Activated T-cell treated with anti-CD3 and anti-CD28 coated beads, Interleukin-2, amount 50 U/mL, for 72 hours (primary cell): ENCODE data around the gene NPRL2. TPM values are rescaled to one million over a fixed set of nuclear protein-coding genes. Genes with fewer than 3 reads are reported as not detected.

Experiments used
- ATAC-seq, 2 donors: fragments of 150-1000 bp; cut with Tn5 transposase; replicated peaks in 1 of 2; 2 replicates each; pipeline ENCODE4 v1.10.0; 2021; ENCODE audit warnings: moderate library complexity in 2 of 2, mild to moderate bottlenecking in 1 of 2
- DNase-seq, 2 donors: peaks; one replicate each; pipeline ENCODE4 v3.0.0; 2021 to 2022; ENCODE audit warnings: mixed read lengths in 1 of 2
- H3K27ac Mint-ChIP-seq: one replicate; pipeline ENCODE4 v1.8.0; 2022; ENCODE audit warnings: mild to moderate bottlenecking, moderate library complexity, mixed read lengths
- H3K27me3 Mint-ChIP-seq: one replicate; pipeline ENCODE4 v1.8.0; 2022; ENCODE audit warnings: low read depth, mixed read lengths
- H3K36me3 Mint-ChIP-seq, 2 donors: one replicate each; pipeline ENCODE4 v1.8.0; 2022; ENCODE audit warnings: mixed read lengths in 2 of 2, mild to moderate bottlenecking in 1 of 2; ENCODE audit not compliant: insufficient read depth in 2 of 2
- H3K4me1 Mint-ChIP-seq: one replicate; pipeline ENCODE4 v1.8.0; 2022; ENCODE audit warnings: low read depth, mixed read lengths
- H3K4me3 Mint-ChIP-seq, 2 donors: one replicate each; pipeline ENCODE4 v1.8.0; 2022; ENCODE audit warnings: mild to moderate bottlenecking in 2 of 2, mixed read lengths in 2 of 2, moderate library complexity in 2 of 2
- H3K9me3 Mint-ChIP-seq, 2 donors: one replicate each; pipeline ENCODE4 v1.8.0; 2022; ENCODE audit warnings: mixed read lengths in 2 of 2
- total RNA-seq, 2 donors: library from RNA; stranded (reverse); gene quantifications; one replicate each; pipeline ENCODE4 v1.2.3, GENCODE V29; 2022

NPRL2 gene
- total RNA-seq, 2 donors from 2014 or later, result 46.0 to 46.4 TPM

GRCh38 chr3:50324351-50325112 is 26.0 kb downstream of the NPRL2 start:
- DNase-seq, result peak; percentile 72 to 76

DNA sequence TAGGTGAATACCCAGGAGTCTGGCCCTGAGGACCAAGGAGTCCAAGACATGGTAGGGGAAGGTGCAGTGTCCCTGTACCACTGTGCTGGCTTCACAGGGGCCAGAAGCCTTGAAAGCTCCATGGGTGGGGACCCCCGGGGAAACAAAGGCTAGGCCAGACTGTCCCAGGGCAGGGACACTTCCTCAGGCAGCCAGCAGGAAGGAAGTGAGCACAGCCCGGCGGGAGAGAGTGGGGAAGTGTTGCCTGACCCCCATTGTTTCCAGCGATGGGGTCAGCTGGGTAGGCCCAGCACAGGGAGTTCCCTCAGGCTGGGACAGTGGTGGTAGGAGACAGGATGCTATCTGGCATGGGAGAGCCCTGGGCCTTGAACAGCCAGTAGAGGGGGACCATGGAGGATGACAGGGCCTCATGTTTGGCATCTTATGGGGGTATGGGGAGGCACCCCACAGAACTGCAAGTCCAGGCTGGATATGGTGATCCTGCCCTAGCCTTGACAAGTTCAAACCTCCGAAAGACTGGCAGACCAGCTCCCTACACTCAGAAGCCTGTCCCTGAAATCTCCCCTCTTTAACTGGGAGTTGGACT is 26.9 kb downstream of the NPRL2 start:
- Mint-ChIP-seq H3K4me3 (no peak overlapping the region), H3K27me3 (no peaks in the 10 kb centered on the region), H3K27ac (no peak overlapping the region), H3K4me1 (peaks cover 51% of the 10 kb centered on the region), H3K36me3 (no peaks in the 10 kb centered on the region), H3K9me3 (no peaks in the 10 kb centered on the region)
- ATAC-seq (no peak), DNase-seq (no peak)

More at GRCh38 chr3:50324351-50325112, 26.0 kb downstream of the NPRL2 start:
- no peaks in the 10 kb centered on the region for H3K27me3 Mint-ChIP-seq
- ATAC-seq, result peak; percentile 15 to 32
- no peaks in the 10 kb centered on the region for H3K36me3 Mint-ChIP-seq
- no peak overlapping the region for H3K27ac Mint-ChIP-seq
- no peaks in the 10 kb centered on the region for H3K9me3 Mint-ChIP-seq
- no peak overlapping the region for H3K4me3 Mint-ChIP-seq
- H3K4me1 Mint-ChIP-seq, result peaks cover 46% of the 10 kb centered on the region

GRCh38 chr3:50323092-50323600 is 27.4 kb downstream of the NPRL2 start:
- no peaks in the 10 kb centered on the region for H3K36me3 Mint-ChIP-seq
- DNase-seq, result no peak
- peaks cover 49% of the 10 kb centered on the region for H3K4me1 Mint-ChIP-seq
- no peaks in the 10 kb centered on the region for H3K9me3 Mint-ChIP-seq
- H3K4me3 Mint-ChIP-seq, result peak overlapping the region in 1 of 2 donors; percentile 37
- H3K27ac Mint-ChIP-seq, result no peak overlapping the region
- no peaks in the 10 kb centered on the region for H3K27me3 Mint-ChIP-seq
- no peak for ATAC-seq

GRCh38 chr3:50322386-50323091 is 28.0 kb downstream of the NPRL2 start, which contains the start of gene HYAL2:
Gene HYAL2, minus strand, starts transcription at chr3:50322745. Its CDS starts 2,256 bp downstream, at chr3:50320489.
- Mint-ChIP-seq H3K27ac (peak within 1 kb of the TSS; percentile 96), H3K27me3 (no peaks in the 10 kb centered on the region), H3K36me3 (no peaks in the 10 kb centered on the region), H3K4me1 (peaks cover 48% of the 10 kb centered on the region), H3K4me3 (peak within 1 kb of the TSS; percentile 82), H3K9me3 (no peaks in the 10 kb centered on the region)
- ATAC-seq, result no peak
- no peak for DNase-seq

GRCh38 chr3:50322115-50322385 is 28.5 kb downstream of the NPRL2 start:
- ATAC-seq (no peak), DNase-seq (no peak)
- H3K36me3 Mint-ChIP-seq, result no peaks in the 10 kb centered on the region
- H3K4me1 Mint-ChIP-seq, result peaks cover 48% of the 10 kb centered on the region
- H3K27ac Mint-ChIP-seq, result peak overlapping the region; percentile 96
- no peaks in the 10 kb centered on the region for H3K9me3 Mint-ChIP-seq
- H3K27me3 Mint-ChIP-seq, result no peaks in the 10 kb centered on the region
- H3K4me3 Mint-ChIP-seq, result peak overlapping the region; percentile 82

GRCh38 chr3:50321336-50322114 is 29.1 kb downstream of the NPRL2 start:
- ATAC-seq, result peak; percentile 82
- H3K36me3 Mint-ChIP-seq, result no peaks in the 10 kb centered on the region
- peak; percentile 88 for DNase-seq
- H3K27ac Mint-ChIP-seq, result peak overlapping the region; percentile 96
- peaks cover 48% of the 10 kb centered on the region for H3K4me1 Mint-ChIP-seq
- peak overlapping the region; percentile 82 for H3K4me3 Mint-ChIP-seq
- no peaks in the 10 kb centered on the region for H3K27me3 Mint-ChIP-seq
- H3K9me3 Mint-ChIP-seq, result no peaks in the 10 kb centered on the region

GRCh38 chr3:50320853-50321335 is 29.7 kb downstream of the NPRL2 start:
- Mint-ChIP-seq H3K27ac (peak overlapping the region; percentile 66), H3K9me3 (no peaks in the 10 kb centered on the region), H3K36me3 (no peaks in the 10 kb centered on the region), H3K4me3 (peak overlapping the region; percentile 77 to 90), H3K27me3 (no peaks in the 10 kb centered on the region), H3K4me1 (peaks cover 47% of the 10 kb centered on the region)
- ATAC-seq (peak; percentile 58 to 61), DNase-seq (peak; percentile 66 to 68)

DNA sequence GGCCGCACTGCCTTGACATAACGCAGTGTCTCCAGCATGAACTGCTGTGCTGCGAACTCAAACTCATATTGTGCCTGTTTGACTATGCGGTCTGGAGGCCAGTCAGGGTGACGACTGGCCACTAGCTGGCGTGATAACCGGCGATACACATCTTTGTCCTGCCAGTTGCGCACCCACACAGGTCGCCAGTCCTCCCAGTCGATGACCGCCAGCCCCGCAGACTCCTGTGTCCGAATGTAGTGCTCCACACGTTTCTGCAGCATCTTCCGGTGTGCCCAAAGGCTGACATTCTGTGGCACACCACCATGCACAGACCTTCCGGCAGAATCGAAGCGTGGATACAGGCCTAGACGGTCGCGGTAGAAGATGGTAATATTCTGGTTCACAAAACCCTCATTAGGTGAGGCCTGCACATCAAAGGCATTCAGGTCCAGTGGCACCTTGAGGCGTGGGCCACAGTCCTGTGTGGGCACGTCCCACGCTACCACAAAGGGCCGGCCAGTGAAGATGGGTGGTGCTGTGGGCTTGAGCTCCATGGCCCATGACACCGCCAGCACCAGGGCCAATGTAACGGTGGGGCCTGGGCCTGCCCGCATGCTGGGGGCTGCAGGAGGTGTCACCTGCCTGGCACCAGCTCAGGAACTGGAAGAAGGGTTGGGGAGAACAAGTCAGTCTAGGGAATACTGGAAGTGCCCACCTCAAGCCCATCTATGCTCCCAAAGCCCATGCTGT is 30.5 kb downstream of the NPRL2 start:
- no peaks in the 10 kb centered on the region for H3K36me3 Mint-ChIP-seq
- no peaks in the 10 kb centered on the region for H3K27me3 Mint-ChIP-seq
- H3K27ac Mint-ChIP-seq, result no peak overlapping the region
- DNase-seq (no peak), ATAC-seq (no peak)
- H3K4me3 Mint-ChIP-seq, result peak overlapping the region; percentile 77 to 90
- H3K4me1 Mint-ChIP-seq, result peaks cover 41% of the 10 kb centered on the region
- H3K9me3 Mint-ChIP-seq, result no peaks in the 10 kb centered on the region

DNA sequence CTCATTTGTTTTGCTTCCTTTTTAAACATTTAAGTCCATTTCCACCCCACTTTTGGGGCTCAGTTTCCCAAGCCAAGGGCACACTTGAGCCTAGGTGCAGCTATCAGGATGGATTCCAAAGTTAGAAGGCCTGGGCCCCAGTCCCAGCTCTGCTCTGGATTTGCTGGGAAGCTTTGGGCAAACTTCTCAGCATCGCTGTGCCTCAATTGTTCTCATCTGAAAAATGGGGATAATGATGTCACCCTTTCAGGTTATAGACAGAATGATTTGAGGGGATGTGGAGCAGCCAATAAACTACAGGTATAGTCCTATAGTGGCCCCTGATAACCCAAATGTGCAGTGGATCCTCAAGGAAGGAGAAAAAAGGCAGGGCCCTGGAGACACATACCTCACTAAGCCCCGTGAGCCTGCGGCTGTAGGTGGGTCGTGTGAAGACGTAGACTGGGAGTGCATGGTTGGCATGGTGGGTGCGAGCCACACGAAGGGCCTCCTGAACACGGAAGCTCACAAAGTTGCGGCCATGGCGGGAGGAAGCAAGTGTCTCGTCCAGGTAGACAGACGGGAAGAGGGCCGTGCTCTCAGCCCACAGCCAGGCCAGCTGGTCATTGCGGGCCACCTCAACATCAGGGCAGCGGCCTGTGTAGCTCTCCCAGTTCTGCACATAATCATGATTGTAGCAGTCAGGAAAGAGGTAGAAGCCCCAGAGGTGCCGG is 31.2 kb downstream of the NPRL2 start:
- DNase-seq (no peak), ATAC-seq (no peak)
- no peaks in the 10 kb centered on the region for H3K9me3 Mint-ChIP-seq
- H3K4me3 Mint-ChIP-seq, result peak overlapping the region; percentile 0 to 18
- no peaks in the 10 kb centered on the region for H3K27me3 Mint-ChIP-seq
- no peaks in the 10 kb centered on the region for H3K36me3 Mint-ChIP-seq
- H3K4me1 Mint-ChIP-seq, result peaks cover 36% of the 10 kb centered on the region
- no peak overlapping the region for H3K27ac Mint-ChIP-seq

DNA sequence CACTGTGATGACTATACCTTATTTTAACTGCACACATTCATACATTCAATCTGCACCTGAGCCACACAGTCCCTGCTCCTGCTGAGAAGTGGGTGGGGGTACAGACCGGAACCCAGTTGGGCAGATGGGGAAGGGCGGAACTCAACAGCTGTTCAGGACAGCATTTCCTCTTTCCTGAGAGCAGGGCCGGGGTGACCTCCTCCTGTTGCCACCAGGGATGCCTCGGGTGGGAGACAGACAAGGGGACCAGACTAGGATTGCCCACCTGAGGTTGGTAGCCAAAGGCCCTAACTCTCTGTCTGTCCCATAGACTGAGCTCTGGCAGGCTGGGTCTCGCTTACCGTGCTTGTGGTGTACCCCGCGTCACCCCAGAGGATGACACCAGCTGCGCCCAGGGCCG is 32.0 kb downstream of the NPRL2 start:
- no peaks in the 10 kb centered on the region for H3K36me3 Mint-ChIP-seq
- DNase-seq, result no peak
- peaks cover 39% of the 10 kb centered on the region for H3K4me1 Mint-ChIP-seq
- ATAC-seq, result no peak
- no peak overlapping the region for H3K27ac Mint-ChIP-seq
- H3K27me3 Mint-ChIP-seq, result no peaks in the 10 kb centered on the region
- H3K9me3 Mint-ChIP-seq, result no peaks in the 10 kb centered on the region
- H3K4me3 Mint-ChIP-seq, result no peak overlapping the region

- H3K36me3 Mint-ChIP-seq, result no peaks in the 10 kb centered on the region
- H3K9me3 Mint-ChIP-seq, result no peaks in the 10 kb centered on the region
- no peak overlapping the region for H3K27ac Mint-ChIP-seq
- H3K4me1 Mint-ChIP-seq, result peaks cover 39% of the 10 kb centered on the region
- ATAC-seq (no peak), DNase-seq (no peak)
- no peak overlapping the region for H3K4me3 Mint-ChIP-seq
- H3K27me3 Mint-ChIP-seq, result no peaks in the 10 kb centered on the region
Observed at GRCh38 chr3:50318163-50318562, 32.4 kb downstream of the NPRL2 start.

- peaks cover 39% of the 10 kb centered on the region for H3K4me1 Mint-ChIP-seq
- ATAC-seq, result no peak
- no peak overlapping the region for H3K27ac Mint-ChIP-seq
- DNase-seq, result no peak
- H3K4me3 Mint-ChIP-seq, result no peak overlapping the region
- no peaks in the 10 kb centered on the region for H3K36me3 Mint-ChIP-seq
- H3K9me3 Mint-ChIP-seq, result no peaks in the 10 kb centered on the region
- no peaks in the 10 kb centered on the region for H3K27me3 Mint-ChIP-seq
Observed at GRCh38 chr3:50317300-50317699, 33.3 kb downstream of the NPRL2 start.
